Mammary epithelial cell (primary cell): ENCODE data around the gene GJC3.
"Not testable (repeated sequence)": the region's sequence is repeated elsewhere in the genome, so short reads cannot be mapped to it uniquely, and the experiment has no call there.

Source experiments
- EZH2 ChIP-seq: IDR thresholded peaks from 2 replicates; pipeline ENCODE4 v1.6.1; 2012; ENCODE audit warnings: low read length, inconsistent platforms, borderline replicate concordance
- TF ChIP-seq, protein P1 (sequence below), 2 donors: IDR thresholded peaks in 1 of 2; conservative IDR thresholded peaks in 1 of 2; 2 replicates each; pipeline ENCODE4 v1.5.1; 2011 to 2012; ENCODE audit warnings: inconsistent platforms in 2 of 2, low read length in 2 of 2, mild to moderate bottlenecking in 2 of 2, control low read depth in 1 of 2, low read depth in 1 of 2; ENCODE audit not compliant: insufficient read depth in 1 of 2; ENCODE audit errors: extremely low read depth in 1 of 2

DNA sequence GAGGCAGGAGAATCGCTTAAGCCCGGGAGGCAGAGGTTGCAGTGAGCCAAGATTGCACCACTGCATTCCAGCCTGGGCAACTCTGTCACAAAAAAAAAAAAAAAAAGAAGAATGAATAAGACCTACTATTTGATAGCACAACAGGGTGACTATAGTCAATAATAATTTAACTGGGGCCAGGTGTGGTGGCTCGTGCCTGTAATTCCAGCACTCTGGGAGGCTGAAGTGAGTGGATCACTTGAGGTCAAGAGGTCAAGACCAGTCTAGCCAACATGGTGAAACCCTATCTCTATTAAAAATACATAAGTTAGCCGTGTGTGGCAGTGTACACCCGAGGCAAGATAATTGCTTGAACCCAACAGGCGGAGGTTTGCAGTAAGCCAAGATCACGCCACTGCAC, 44.4 kb upstream of the GJC3 start:
- not testable (repeated sequence) for TF ChIP-seq EZH2
- TF ChIP-seq, protein P1, sequence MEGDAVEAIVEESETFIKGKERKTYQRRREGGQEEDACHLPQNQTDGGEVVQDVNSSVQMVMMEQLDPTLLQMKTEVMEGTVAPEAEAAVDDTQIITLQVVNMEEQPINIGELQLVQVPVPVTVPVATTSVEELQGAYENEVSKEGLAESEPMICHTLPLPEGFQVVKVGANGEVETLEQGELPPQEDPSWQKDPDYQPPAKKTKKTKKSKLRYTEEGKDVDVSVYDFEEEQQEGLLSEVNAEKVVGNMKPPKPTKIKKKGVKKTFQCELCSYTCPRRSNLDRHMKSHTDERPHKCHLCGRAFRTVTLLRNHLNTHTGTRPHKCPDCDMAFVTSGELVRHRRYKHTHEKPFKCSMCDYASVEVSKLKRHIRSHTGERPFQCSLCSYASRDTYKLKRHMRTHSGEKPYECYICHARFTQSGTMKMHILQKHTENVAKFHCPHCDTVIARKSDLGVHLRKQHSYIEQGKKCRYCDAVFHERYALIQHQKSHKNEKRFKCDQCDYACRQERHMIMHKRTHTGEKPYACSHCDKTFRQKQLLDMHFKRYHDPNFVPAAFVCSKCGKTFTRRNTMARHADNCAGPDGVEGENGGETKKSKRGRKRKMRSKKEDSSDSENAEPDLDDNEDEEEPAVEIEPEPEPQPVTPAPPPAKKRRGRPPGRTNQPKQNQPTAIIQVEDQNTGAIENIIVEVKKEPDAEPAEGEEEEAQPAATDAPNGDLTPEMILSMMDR (conservative IDR thresholded peaks at IDR 0.05 in 1 of 2, IDR thresholded peaks at IDR 0.05 in 1 of 2; ENCODE audit: extremely low read depth in 1 of 2, insufficient read depth in 1 of 2, low read depth in 1 of 2, low read length in 2 of 2) = not testable (repeated sequence)
